GM12865 (cell line): ENCODE data around the gene EPHB1.

Experiments
- DNase-seq: peaks from one replicate; pipeline ENCODE4 v3.0.0; 2010; ENCODE audit warnings: low read depth
- H3K4me3 ChIP-seq: 2 replicates; pipeline ENCODE4 v1.5.1; 2011; ENCODE audit warnings: mild to moderate bottlenecking, low read depth, low read length, control low read depth
- CTCF ChIP-seq: IDR thresholded peaks from 2 replicates; pipeline ENCODE4 v1.5.1; 2011; ENCODE audit warnings: low read length, control low read depth, low read depth, inconsistent platforms; ENCODE audit not compliant: insufficient read depth; ENCODE audit errors: missing control alignments

The EPHB1 gene

GRCh38 chr3:135090020-135090717 lies 295.1 kb downstream of the EPHB1 start:
- H3K4me3 ChIP-seq: no peak overlapping the region
- DNase-seq: no peak
- TF ChIP-seq CTCF: no peak

DNA sequence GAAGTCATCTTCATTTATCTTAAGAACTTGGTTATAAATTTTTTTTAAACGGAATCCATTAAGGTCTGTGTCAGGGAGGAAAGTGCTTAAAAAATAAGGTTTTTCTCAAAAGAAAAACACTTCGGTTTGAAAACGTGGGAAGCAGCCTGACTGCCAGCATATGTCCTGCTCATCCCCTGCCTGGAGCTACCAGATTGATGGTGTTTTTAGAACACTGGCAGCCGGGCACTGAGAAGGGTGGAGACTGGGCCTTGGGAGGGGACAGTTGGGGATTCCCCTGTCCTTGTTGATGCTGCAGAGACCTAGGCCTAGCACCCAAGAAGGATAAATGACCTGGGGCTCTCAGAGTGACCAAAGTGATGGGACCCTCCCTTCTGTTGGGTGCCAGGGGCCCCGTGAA lies 296.9 kb downstream of the EPHB1 start:
- H3K4me3 ChIP-seq: no peak overlapping the region
- TF ChIP-seq CTCF: no peak
- DNase-seq: no peak

GRCh38 chr3:135093121-135093520 lies 298.1 kb downstream of the EPHB1 start:
- no peak overlapping the region for H3K4me3 ChIP-seq
- no peak for DNase-seq
- TF ChIP-seq CTCF: no peak

DNA sequence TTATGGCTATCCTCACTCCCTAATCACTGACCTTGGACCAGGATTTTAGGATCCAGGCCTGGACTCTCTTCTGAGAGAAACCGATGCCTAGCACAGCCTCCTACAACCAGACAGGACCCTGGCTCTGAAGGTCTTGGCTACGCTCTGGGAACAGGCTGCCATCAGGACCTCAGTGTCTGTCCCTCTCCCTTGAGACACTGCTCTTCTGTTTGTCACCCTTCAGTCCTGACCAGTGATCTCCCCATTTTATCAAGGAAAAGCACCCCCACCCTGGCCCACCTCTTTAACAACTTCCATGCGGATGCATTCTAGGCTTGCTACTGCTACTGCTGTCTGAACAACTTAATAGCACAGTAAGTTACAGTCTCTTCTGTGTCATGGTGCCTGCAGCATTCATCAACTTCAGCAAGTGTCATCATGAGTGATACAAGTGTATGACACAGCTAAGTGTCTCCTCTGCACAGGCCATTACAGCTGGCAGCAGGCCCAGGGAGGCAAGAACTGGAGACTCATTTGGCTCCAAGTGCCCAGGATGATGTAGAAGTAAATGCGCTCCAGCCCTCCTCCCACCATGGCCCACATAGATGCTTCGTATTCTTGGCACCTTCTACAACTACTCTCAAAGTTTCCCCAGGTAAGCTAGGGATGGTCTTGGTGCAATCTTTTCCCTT lies 302.4 kb downstream of the EPHB1 start:
- no peak for DNase-seq
- TF ChIP-seq CTCF: no peak
- no peak overlapping the region for H3K4me3 ChIP-seq

GRCh38 chr3:135099734-135100355 lies 304.8 kb downstream of the EPHB1 start:
- DNase-seq: no peak
- no peak overlapping the region for H3K4me3 ChIP-seq
- no peak for TF ChIP-seq CTCF

- no peak overlapping the region for H3K4me3 ChIP-seq
- no peak for TF ChIP-seq CTCF
- DNase-seq: no peak
Observed at GRCh38 chr3:135100366-135100765, 305.3 kb downstream of the EPHB1 start.
